ENCODE results near the gene DPPA3.

The DPPA3 gene

DNA sequence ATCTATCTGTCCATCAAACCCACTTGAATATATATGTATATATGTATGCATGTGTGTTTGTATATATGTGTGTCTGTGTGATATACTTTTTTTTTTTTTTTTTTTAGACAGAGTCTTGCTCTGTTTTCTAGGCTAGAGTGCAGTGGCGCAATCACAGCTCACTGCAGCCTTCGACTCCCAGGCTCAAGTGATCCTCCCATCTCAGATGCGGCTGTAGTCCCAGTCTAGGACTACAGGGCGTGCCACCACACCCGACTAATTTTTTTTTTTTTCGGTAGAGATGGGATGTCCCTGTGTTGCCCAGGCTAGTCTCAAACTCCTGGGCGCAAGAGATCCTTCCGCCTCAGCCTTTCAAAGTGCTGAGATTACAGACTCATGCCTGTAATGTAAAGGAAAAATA lies 32.5 kb upstream of the DPPA3 start:
- no peak for DNase-seq (ENCODE audit: low spot score)
- in situ Hi-C loops (cut with MboI; ENCODE audit: low pct_unique_long_range_greater_than_20kb, low sequenced_read_pairs, unreplicated experiment) = no loop called here
- TF ChIP-seq, protein P1, sequence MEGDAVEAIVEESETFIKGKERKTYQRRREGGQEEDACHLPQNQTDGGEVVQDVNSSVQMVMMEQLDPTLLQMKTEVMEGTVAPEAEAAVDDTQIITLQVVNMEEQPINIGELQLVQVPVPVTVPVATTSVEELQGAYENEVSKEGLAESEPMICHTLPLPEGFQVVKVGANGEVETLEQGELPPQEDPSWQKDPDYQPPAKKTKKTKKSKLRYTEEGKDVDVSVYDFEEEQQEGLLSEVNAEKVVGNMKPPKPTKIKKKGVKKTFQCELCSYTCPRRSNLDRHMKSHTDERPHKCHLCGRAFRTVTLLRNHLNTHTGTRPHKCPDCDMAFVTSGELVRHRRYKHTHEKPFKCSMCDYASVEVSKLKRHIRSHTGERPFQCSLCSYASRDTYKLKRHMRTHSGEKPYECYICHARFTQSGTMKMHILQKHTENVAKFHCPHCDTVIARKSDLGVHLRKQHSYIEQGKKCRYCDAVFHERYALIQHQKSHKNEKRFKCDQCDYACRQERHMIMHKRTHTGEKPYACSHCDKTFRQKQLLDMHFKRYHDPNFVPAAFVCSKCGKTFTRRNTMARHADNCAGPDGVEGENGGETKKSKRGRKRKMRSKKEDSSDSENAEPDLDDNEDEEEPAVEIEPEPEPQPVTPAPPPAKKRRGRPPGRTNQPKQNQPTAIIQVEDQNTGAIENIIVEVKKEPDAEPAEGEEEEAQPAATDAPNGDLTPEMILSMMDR (IDR thresholded peaks at IDR 0.05; ENCODE audit: extremely low read depth, insufficient read depth, missing control alignments) = no peak

- in situ Hi-C loops (cut with MboI; ENCODE audit: low pct_unique_long_range_greater_than_20kb, low sequenced_read_pairs, unreplicated experiment) = no loop called here
- DNase-seq (ENCODE audit: low spot score) = no peak
- TF ChIP-seq, protein P1 (IDR thresholded peaks at IDR 0.05; ENCODE audit: extremely low read depth, insufficient read depth, missing control alignments) = no peak
Observed at GRCh38 chr12:7679251-7680045, 31.8 kb upstream of the DPPA3 start.

GRCh38 chr12:7681535-7681934 lies 29.7 kb upstream of the DPPA3 start:
- DNase-seq (ENCODE audit: low spot score) = no peak
- TF ChIP-seq, protein P1 (IDR thresholded peaks at IDR 0.05; ENCODE audit: extremely low read depth, insufficient read depth, missing control alignments) = no peak
- in situ Hi-C loops (cut with MboI; ENCODE audit: low pct_unique_long_range_greater_than_20kb, low sequenced_read_pairs, unreplicated experiment) = no loop called here

DNA sequence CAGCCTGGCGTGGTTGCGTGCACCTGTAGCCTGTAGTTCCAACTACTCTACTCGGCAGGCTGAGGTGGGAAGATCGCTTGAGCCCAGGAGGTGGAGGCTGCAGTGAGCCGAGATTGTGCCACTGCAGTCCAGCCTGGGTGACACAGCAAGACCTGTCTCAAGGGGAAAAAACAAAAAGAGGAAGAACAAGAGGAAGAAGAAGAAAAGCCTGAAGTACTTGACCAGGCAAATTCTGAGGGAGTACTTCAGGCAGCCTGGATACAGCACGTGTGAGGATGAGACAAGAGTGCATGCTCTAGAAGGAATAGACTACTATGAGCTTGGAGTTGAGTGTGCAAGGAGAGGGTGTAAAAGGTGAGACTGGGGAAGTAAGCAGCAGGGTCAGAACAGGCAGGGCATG lies 17.4 kb upstream of the DPPA3 start:
- in situ Hi-C loops (cut with MboI; ENCODE audit: low pct_unique_long_range_greater_than_20kb, low sequenced_read_pairs, unreplicated experiment) = loop anchor here (10.0 kb wide), 1 partner anchor 111 kb away; no protein-coding TSS in a partner anchor
- TF ChIP-seq, protein P1 (IDR thresholded peaks at IDR 0.05; ENCODE audit: extremely low read depth, insufficient read depth, missing control alignments) = no peak
- no peak for DNase-seq (ENCODE audit: low spot score)

DNA sequence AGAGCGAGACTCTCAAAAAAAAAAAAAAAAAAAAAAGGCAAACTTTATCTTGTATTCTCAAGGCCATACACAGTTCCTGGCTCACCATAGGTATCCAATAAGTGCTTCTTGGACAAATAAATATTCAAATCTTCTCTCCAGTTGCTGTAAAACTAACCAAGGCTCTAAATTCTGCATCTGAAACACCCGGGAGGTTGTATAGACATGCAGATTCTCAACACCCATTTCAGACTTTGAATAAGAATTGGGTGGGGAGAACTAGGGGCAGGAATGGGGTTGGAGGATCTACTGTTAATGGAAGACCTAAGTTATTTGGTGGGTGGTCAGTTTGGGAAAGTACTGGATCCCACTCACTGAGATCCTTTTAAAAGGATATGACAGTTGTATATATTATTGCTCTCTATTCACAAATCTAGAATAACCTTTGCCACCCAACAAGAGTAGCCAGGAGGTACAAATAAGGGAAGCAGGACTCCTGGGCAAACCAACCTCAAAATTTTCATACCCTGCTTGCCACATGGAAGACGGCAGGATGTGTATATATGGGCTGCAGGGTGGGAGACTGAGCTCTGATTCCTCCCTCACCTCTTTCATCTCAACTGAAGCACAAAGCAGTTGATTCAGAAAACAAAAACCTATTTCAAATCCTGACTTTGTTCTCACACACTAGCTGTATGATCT lies 16.5 kb upstream of the DPPA3 start:
- TF ChIP-seq, protein P1 (IDR thresholded peaks at IDR 0.05; ENCODE audit: extremely low read depth, insufficient read depth, missing control alignments) = no peak
- in situ Hi-C loops (cut with MboI; ENCODE audit: low pct_unique_long_range_greater_than_20kb, low sequenced_read_pairs, unreplicated experiment) = loop anchor here (10.0 kb wide), 1 partner anchor 110 kb away; no protein-coding TSS in a partner anchor
- DNase-seq (ENCODE audit: low spot score) = no peak

GRCh38 chr12:7695237-7695560 lies 16.0 kb upstream of the DPPA3 start:
- no peak for DNase-seq (ENCODE audit: low spot score)
- TF ChIP-seq, protein P1 (IDR thresholded peaks at IDR 0.05; ENCODE audit: extremely low read depth, insufficient read depth, missing control alignments) = no peak
- in situ Hi-C loops (cut with MboI; ENCODE audit: low pct_unique_long_range_greater_than_20kb, low sequenced_read_pairs, unreplicated experiment) = loop anchor here (10.0 kb wide), 1 partner anchor 110 kb away; no protein-coding TSS in a partner anchor

Measured in GM13977 (cell line).